HG03342 (cell line): ENCODE data around the gene LPIN2.
"Not testable (repeated sequence)": the region's sequence is repeated elsewhere in the genome, so short reads cannot be mapped to it uniquely, and the experiment has no call there.

Experiments used
- ATAC-seq: cut with Tn5 transposase; IDR thresholded peaks from one replicate; pipeline ENCODE4 v1.9.1; 2021; ENCODE audit warnings: mild to moderate bottlenecking, moderate library complexity; ENCODE audit not compliant: unreplicated experiment

Gene LPIN2

GRCh38 chr18:3013024-3013804, at the start of gene LPIN2:
TSS of gene LPIN2 (minus strand) at chr18:3013144. CDS start at chr18:2960840, 52,304 bp downstream.
- ATAC-seq = peak; percentile 90

- no peak for ATAC-seq
Measured at GRCh38 chr18:3061581-3062312, 48.8 kb upstream of the LPIN2 start.

- ATAC-seq = peak; percentile 50
Measured at GRCh38 chr18:3060667-3061580, 48.0 kb upstream of the LPIN2 start.

GRCh38 chr18:3059272-3059671, 46.3 kb upstream of the LPIN2 start:
- no peak for ATAC-seq

GRCh38 chr18:3058328-3059191, 45.6 kb upstream of the LPIN2 start:
- ATAC-seq = no peak

- no peak for ATAC-seq
Measured at GRCh38 chr18:3057526-3057925, 44.6 kb upstream of the LPIN2 start.

- ATAC-seq = no peak
Measured at GRCh38 chr18:3056311-3056710, 43.4 kb upstream of the LPIN2 start.

- ATAC-seq = no peak
Measured at GRCh38 chr18:3055816-3056215, 42.9 kb upstream of the LPIN2 start.

- no peak for ATAC-seq
Measured at GRCh38 chr18:3055186-3055728, 42.3 kb upstream of the LPIN2 start.

GRCh38 chr18:3054780-3055179, 41.8 kb upstream of the LPIN2 start:
- ATAC-seq = no peak

GRCh38 chr18:3054214-3054613, 41.3 kb upstream of the LPIN2 start:
- no peak for ATAC-seq

- ATAC-seq = no peak
Measured at GRCh38 chr18:3053081-3053480, 40.1 kb upstream of the LPIN2 start.

GRCh38 chr18:3052411-3052758, 39.4 kb upstream of the LPIN2 start:
- ATAC-seq = no peak

- ATAC-seq = no peak
Measured at GRCh38 chr18:3051718-3052410, 38.9 kb upstream of the LPIN2 start.

GRCh38 chr18:3049897-3050454, 37.0 kb upstream of the LPIN2 start:
- not testable (repeated sequence) for ATAC-seq

- ATAC-seq = no peak
Measured at GRCh38 chr18:3048820-3049349, 35.9 kb upstream of the LPIN2 start.

GRCh38 chr18:3048121-3048520, 35.2 kb upstream of the LPIN2 start:
- no peak for ATAC-seq

GRCh38 chr18:3046216-3046808, 33.4 kb upstream of the LPIN2 start:
- ATAC-seq = no peak
